ENCODE measurements around the gene DPEP1. TPM values are rescaled to one million over a fixed set of nuclear protein-coding genes. Genes with fewer than 3 reads are reported as not detected.

Gene DPEP1
- total and polyA plus RNA-seq, 2 experiments from 2014 or later, result 1.7 to 2.3 TPM

GRCh38 chr16:89599902-89600301 is 13.5 kb upstream of the DPEP1 start:
- no peak overlapping the region for H3K4me3 ChIP-seq
- H3K4me1 ChIP-seq (ENCODE audit: insufficient read depth), result peaks cover 11% of the 10 kb centered on the region
- Mint-ChIP-seq H3K27ac (no peak overlapping the region), H3K36me3 (ENCODE audit: low read depth) (no peaks in the 10 kb centered on the region), H3K4me1 (peaks cover 11% of the 10 kb centered on the region), H3K9me3 (no peaks in the 10 kb centered on the region), H3K27me3 (ENCODE audit: insufficient read depth, low read depth, poor library complexity) (peaks cover 18% of the 10 kb centered on the region), H3K4me3 (no peak overlapping the region)
- no peak overlapping the region for H2AFZ ChIP-seq
- H3K27ac ChIP-seq (ENCODE audit: low read depth), result no peak overlapping the region
- no peaks in the 10 kb centered on the region for H4K20me1 ChIP-seq (replicated peaks; ENCODE audit: insufficient read depth)
- no peak overlapping the region for H3K4me2 ChIP-seq
- no peaks in the 10 kb centered on the region for H3K36me3 ChIP-seq (ENCODE audit: insufficient read depth)
- TF ChIP-seq NANOG (IDR thresholded peaks at IDR 0.05; ENCODE audit: borderline replicate concordance), result no peak
- TF ChIP-seq ETS1 (IDR thresholded peaks at IDR 0.05), result no peak
- no peak for TF ChIP-seq ZNF114 (CRISPR knock-in tag; IDR thresholded peaks at IDR 0.05)
- no peak for TF ChIP-seq CREB1 (CRISPR knock-in tag; IDR thresholded peaks at IDR 0.05; ENCODE audit: low read depth)
- no peak for TF ChIP-seq ZNF331 (CRISPR knock-in tag; IDR thresholded peaks at IDR 0.05; ENCODE audit: low read depth)
- no peak for TF ChIP-seq JUNB (IDR thresholded peaks at IDR 0.05; ENCODE audit: unreplicated experiment)
- no peak for TF ChIP-seq EZH2 (IDR thresholded peaks at IDR 0.05; ENCODE audit: low read depth, unreplicated experiment)
- no peak for TF ChIP-seq STAT1 (IDR thresholded peaks at IDR 0.05; ENCODE audit: unreplicated experiment)
- TF ChIP-seq ZNF462 (CRISPR knock-in tag; IDR thresholded peaks at IDR 0.05), result no peak
- TF ChIP-seq POLR2AphosphoS5 (IDR thresholded peaks at IDR 0.05; ENCODE audit: low read depth), result no peak
- DNase-seq (ENCODE audit: low spot score) (no peak), ATAC-seq (no peak)
- H3K9me2 ChIP-seq (ENCODE audit: insufficient read depth), result no peaks in the 10 kb centered on the region
- no peaks in the 10 kb centered on the region for H3F3A ChIP-seq (replicated peaks; ENCODE audit: low read depth)
- no peaks in the 10 kb centered on the region for H3K27me3 ChIP-seq (ENCODE audit: insufficient read depth)
- H3K79me2 ChIP-seq (replicated peaks; ENCODE audit: insufficient read depth), result no peaks in the 10 kb centered on the region

All from GM23338 (cell line).